Stimulated activated CD4-positive, alpha-beta T cell treated with anti-CD3 and anti-CD28 coated beads, Interleukin-12 subunit alpha, Interleukin-12 subunit beta, amount 100 ng/mL, for 4 hours (primary cell): ENCODE data around the gene CUX1.
"Not testable (repeated sequence)": the region's sequence is repeated elsewhere in the genome, so short reads cannot be mapped to it uniquely, and the experiment has no call there.

ENCODE experiments used
- DNase-seq: peaks from one replicate; pipeline ENCODE4 v3.0.0-alpha.2; 2020

The CUX1 gene

GRCh38 chr7:101919363-101920115, 102.1 kb downstream of the CUX1 start:
- DNase-seq: no peak

GRCh38 chr7:101921061-101921460, 103.6 kb downstream of the CUX1 start:
- DNase-seq: no peak

GRCh38 chr7:101921546-101922489, 104.4 kb downstream of the CUX1 start:
- DNase-seq: not testable (repeated sequence)

GRCh38 chr7:101922631-101923601, 105.5 kb downstream of the CUX1 start:
- no peak for DNase-seq

- no peak for DNase-seq
Observed at GRCh38 chr7:101923602-101923985, 106.2 kb downstream of the CUX1 start.

GRCh38 chr7:101924171-101924570, 106.7 kb downstream of the CUX1 start:
- no peak for DNase-seq

GRCh38 chr7:101926265-101926664, 108.8 kb downstream of the CUX1 start:
- no peak for DNase-seq

- DNase-seq: no peak
Observed at GRCh38 chr7:101927389-101927788, 110.0 kb downstream of the CUX1 start.

- DNase-seq: no peak
Observed at GRCh38 chr7:101927802-101928201, 110.4 kb downstream of the CUX1 start.

- no peak for DNase-seq
Observed at GRCh38 chr7:101929256-101929655, 111.8 kb downstream of the CUX1 start.

GRCh38 chr7:101929911-101930310, 112.5 kb downstream of the CUX1 start:
- not testable (repeated sequence) for DNase-seq

- no peak for DNase-seq
Observed at GRCh38 chr7:101932083-101932482, 114.7 kb downstream of the CUX1 start.

GRCh38 chr7:101933028-101933427, 115.6 kb downstream of the CUX1 start:
- DNase-seq: no peak

GRCh38 chr7:101933688-101934121, 116.3 kb downstream of the CUX1 start:
- no peak for DNase-seq

- no peak for DNase-seq
Observed at GRCh38 chr7:101934618-101935017, 117.2 kb downstream of the CUX1 start.

- no peak for DNase-seq
Observed at GRCh38 chr7:101935521-101936141, 118.2 kb downstream of the CUX1 start.

- no peak for DNase-seq
Observed at GRCh38 chr7:101936223-101936610, 118.8 kb downstream of the CUX1 start.

- no peak for DNase-seq
Observed at GRCh38 chr7:101936611-101937231, 119.3 kb downstream of the CUX1 start.

- no peak for DNase-seq
Observed at GRCh38 chr7:101937717-101938514, 120.5 kb downstream of the CUX1 start.

GRCh38 chr7:101939136-101939695, 121.8 kb downstream of the CUX1 start:
- DNase-seq: no peak

GRCh38 chr7:101940151-101940550, 122.7 kb downstream of the CUX1 start:
- DNase-seq: no peak
